Liver (tissue), 9 donors: Measurements from ENCODE around the gene CLIP2. TPM values are rescaled to one million over a fixed set of nuclear protein-coding genes. Genes with fewer than 3 reads are reported as not detected.
"Not testable (repeated sequence)": the region's sequence is repeated elsewhere in the genome, so short reads cannot be mapped to it uniquely, and the experiment has no call there.

Source experiments
- DNase-seq: peaks from one replicate; pipeline ENCODE4 v3.0.0-alpha.2; 2017; ENCODE audit warnings: low spot score
- H3K27ac ChIP-seq, 2 donors: one replicate each; pipeline ENCODE4 v1.7.0; 2013; ENCODE audit warnings: inconsistent platforms in 2 of 2, low read length in 2 of 2, control low read depth in 1 of 2, low read depth in 1 of 2, mild to moderate bottlenecking in 1 of 2
- H3K27me3 ChIP-seq, 4 donors: one replicate each; pipeline versions ENCODE4 v1.6.1 to v1.7.0; 2013; ENCODE audit warnings: low read length in 3 of 4, inconsistent platforms in 1 of 4, mild to moderate bottlenecking in 1 of 4, moderate library complexity in 1 of 4; ENCODE audit not compliant: control insufficient read depth in 4 of 4, insufficient read depth in 4 of 4
- H3K36me3 ChIP-seq, 4 donors: one replicate each; pipeline versions ENCODE4 v1.6.1 to v1.7.0; 2013; ENCODE audit warnings: low read length in 3 of 4, mild to moderate bottlenecking in 3 of 4, low read depth in 1 of 4, moderate library complexity in 1 of 4; ENCODE audit not compliant: control insufficient read depth in 4 of 4, insufficient read depth in 3 of 4
- H3K4me1 ChIP-seq, 4 donors: one replicate each; pipeline versions ENCODE4 v1.6.1 to v1.7.0; 2013; ENCODE audit warnings: low read length in 3 of 4, mild to moderate bottlenecking in 3 of 4, moderate library complexity in 1 of 4; ENCODE audit not compliant: control insufficient read depth in 4 of 4, insufficient read depth in 4 of 4
- H3K4me3 ChIP-seq, 3 donors: one replicate each; pipeline versions ENCODE4 v1.6.1 to v1.7.0; 2013; ENCODE audit warnings: low read length in 3 of 3, control low read depth in 1 of 3, low read depth in 1 of 3, mild to moderate bottlenecking in 1 of 3
- H3K9ac ChIP-seq, 2 donors: one replicate each; pipeline ENCODE4 v1.7.0; 2013; ENCODE audit warnings: low read length in 2 of 2, mild to moderate bottlenecking in 2 of 2, moderate library complexity in 2 of 2, control low read depth in 1 of 2, low read depth in 1 of 2
- H3K9me3 ChIP-seq, 4 donors: one replicate each; pipeline versions ENCODE4 v1.6.1 to v1.7.0; 2013; ENCODE audit warnings: low read length in 3 of 4; ENCODE audit not compliant: control insufficient read depth in 4 of 4
- ATF3 ChIP-seq: IDR thresholded peaks from 2 replicates; pipeline ENCODE4 v1.6.1; 2016; ENCODE audit warnings: antibody characterized with exemption
- CTCF ChIP-seq: fragments of 150-350 bp; IDR thresholded peaks from 2 replicates; pipeline ENCODE4 v1.5.1; 2017; ENCODE audit warnings: improper control_type of control experiment, low read depth, low read length; ENCODE audit not compliant: missing input control
- EGR1 ChIP-seq, 2 donors: IDR thresholded peaks; 2 replicates each; pipeline ENCODE4 v1.6.1; 2016 to 2018; ENCODE audit warnings: antibody characterized with exemption in 2 of 2, low read depth in 2 of 2
- FOXA1 ChIP-seq: IDR thresholded peaks from 2 replicates; pipeline ENCODE4 v1.6.1; 2016; ENCODE audit warnings: antibody characterized with exemption
- GABPA ChIP-seq, 2 donors: IDR thresholded peaks in 1 of 2; conservative IDR thresholded peaks in 1 of 2; 2 replicates each; pipeline ENCODE4 v1.6.1; 2016; ENCODE audit warnings: antibody characterized with exemption in 2 of 2, mild to moderate bottlenecking in 1 of 2, moderate library complexity in 1 of 2
- HNF4A ChIP-seq, 2 donors: conservative IDR thresholded peaks; 2 replicates each; pipeline ENCODE4 v1.6.1; 2016; ENCODE audit warnings: antibody characterized with exemption in 2 of 2, mild to moderate bottlenecking in 2 of 2
- HNF4G ChIP-seq: IDR thresholded peaks from 2 replicates; pipeline ENCODE4 v1.6.1; 2016; ENCODE audit warnings: antibody characterized with exemption
- MAX ChIP-seq: IDR thresholded peaks from 2 replicates; pipeline ENCODE4 v1.6.1; 2016; ENCODE audit warnings: antibody characterized with exemption
- NR2F2 ChIP-seq: IDR thresholded peaks from 2 replicates; pipeline ENCODE4 v1.6.1; 2016; ENCODE audit warnings: antibody characterized with exemption
- RAD21 ChIP-seq, 2 donors: IDR thresholded peaks; 2 replicates each; pipeline ENCODE4 v1.6.1; 2016; ENCODE audit warnings: antibody characterized with exemption in 2 of 2, mild to moderate bottlenecking in 2 of 2
- REST ChIP-seq: IDR thresholded peaks from 2 replicates; pipeline ENCODE4 v1.6.1; 2016; ENCODE audit warnings: antibody characterized with exemption, mild to moderate bottlenecking
- RXRA ChIP-seq, 2 donors: IDR thresholded peaks; 2 replicates each; pipeline ENCODE4 v1.6.1; 2017 to 2018; ENCODE audit warnings: antibody characterized with exemption in 2 of 2, mild to moderate bottlenecking in 1 of 2
- TAF1 ChIP-seq: conservative IDR thresholded peaks from 2 replicates; pipeline ENCODE4 v1.6.1; 2016; ENCODE audit warnings: antibody characterized with exemption, mild to moderate bottlenecking
- YY1 ChIP-seq: IDR thresholded peaks from 2 replicates; pipeline ENCODE4 v1.6.1; 2016; ENCODE audit warnings: antibody characterized with exemption, mild to moderate bottlenecking
- ZBTB33 ChIP-seq: IDR thresholded peaks from 2 replicates; pipeline ENCODE4 v1.6.1; 2016; ENCODE audit warnings: antibody characterized with exemption
- WGBS: extraction: QIAGEN DNeasy Blood & Tissue Kit; methylation state at CpG from one replicate; pipeline ENCODE4 v1.1.7; 2013; 5-methylcytosine and 5-hydroxymethylcytosine counted together
- polyA plus RNA-seq, 2 donors: library from polyadenylated mRNA; stranded (reverse) in 1 of 2; unstranded in 1 of 2; fragments of 200-250 nt in 1 of 2; fragments of >200 nt in 1 of 2; fragmentation: Nextera tagmentation in 1 of 2; extraction: Ambion mirVana in 1 of 2; gene quantifications; one replicate each; pipeline versions ENCODE4 v1.2.1 to v1.2.3, GENCODE V29; 2013 to 2015
- total RNA-seq, 2 donors: library from RNA; depleted of rRNA; stranded (reverse); fragments of >200 nt; gene quantifications; one replicate each; pipeline ENCODE4 v1.2.3, GENCODE V29; 2014
- donor health status: healthy.
- donor health status: healthy.
- donor health status: healthy.
- donor health status: healthy.
- donor health status: healthy.

CLIP2 gene
- total and polyA plus RNA-seq, 4 donors, result 1.4 to 6.3 (median 2.5) TPM

- H3K27me3 ChIP-seq, result no peaks in the 10 kb centered on the region
- TF ChIP-seq FOXA1 (no peak), CTCF (no peak), GABPA (IDR thresholded peaks at IDR 0.05 in 1 of 2, conservative IDR thresholded peaks at IDR 0.05 in 1 of 2) (no peak), REST (no peak), NR2F2 (no peak), ZBTB33 (no peak), RAD21 (IDR thresholded peaks at IDR 0.05) (no peak), TAF1 (no peak), ATF3 (no peak), RXRA (IDR thresholded peaks at IDR 0.05) (no peak), MAX (no peak), YY1 (no peak), HNF4A (conservative IDR thresholded peaks at IDR 0.05) (no peak), HNF4G (no peak), EGR1 (IDR thresholded peaks at IDR 0.05; ENCODE audit: low read depth in 2 of 2) (no peak)
- no peak overlapping the region for H3K27ac ChIP-seq
These were observed 62.6 kb downstream of the CLIP2 start for GRCh38 chr7:74351836-74352235.

GRCh38 chr7:74352551-74353138, 63.4 kb downstream of the CLIP2 start:
- not testable (repeated sequence) for H3K36me3 ChIP-seq, H3K9me3 ChIP-seq, DNase-seq, H3K4me1 ChIP-seq, H3K27ac ChIP-seq, H3K27me3 ChIP-seq, H3K4me3 ChIP-seq, H3K9ac ChIP-seq
- 70% methylated on average over 4 of the region's 4 CpGs for WGBS

More at GRCh38 chr7:74351836-74352235, 62.6 kb downstream of the CLIP2 start:
- Histone ChIP-seq H3K9ac (no peak overlapping the region), H3K36me3 (no peaks in the 10 kb centered on the region), H3K4me1 (no peaks in the 10 kb centered on the region), H3K9me3 (peaks cover 0 to 4% (median 1%) of the 10 kb centered on the region in 4 donors), H3K4me3 (no peak overlapping the region)
- no peak for DNase-seq
- WGBS, result 80% methylated on average over 3 of the region's 3 CpGs
